Adrenal gland (tissue), 12 donors: ENCODE data around the gene ADARB2. TPM values are rescaled to one million over a fixed set of nuclear protein-coding genes. Genes with fewer than 3 reads are reported as not detected.

Experiments used
- DNase-seq, 7 donors: peaks; one replicate each; pipeline ENCODE4 v3.0.0-alpha.2; 2019 to 2020
- H3K27ac ChIP-seq, 5 donors: fragments of 200-600 bp; sonication (generic) in 4 of 5; 1 replicate in 3 of 5; 2 replicates in 2 of 5; pipeline versions ENCODE4 v1.5.1 to v1.8.0; 2016 to 2020; ENCODE audit warnings: mild to moderate bottlenecking in 1 of 5
- H3K27me3 ChIP-seq: fragments of 200-600 bp; 2 replicates; pipeline ENCODE4 v1.8.0; 2021
- H3K36me3 ChIP-seq, 2 donors: fragments of 200-600 bp; replicated peaks in 1 of 2; 1 replicate in 1 of 2; 2 replicates in 1 of 2; pipeline versions ENCODE4 v1.5.1 to v1.8.0; 2018 to 2022
- H3K4me1 ChIP-seq, 2 donors: fragments of 200-600 bp; replicated peaks in 1 of 2; 1 replicate in 1 of 2; 2 replicates in 1 of 2; pipeline versions ENCODE4 v1.5.1 to v1.8.0; 2018 to 2021
- H3K4me3 ChIP-seq, 4 donors: fragments of 200-600 bp; sonication (generic) in 3 of 4; one replicate each; pipeline ENCODE4 v1.5.1; 2016 to 2018
- H3K9me3 ChIP-seq, 3 donors: fragments of 200-600 bp; sonication (generic) in 1 of 3; replicated peaks in 1 of 3; 1 replicate in 2 of 3; 2 replicates in 1 of 3; pipeline versions ENCODE4 v1.5.1 to v1.8.0; 2016 to 2021
- CTCF ChIP-seq, 6 experiments: fragments of 450-650 bp in 4 of 6; fragments of 200-600 bp in 2 of 6; sonication (generic) in 1 of 6; IDR thresholded peaks; 1 replicate in 5 of 6; 2 replicates in 1 of 6; pipeline versions ENCODE4 v1.5.1 to v1.8.0; 2016 to 2021; ENCODE audit warnings: antibody characterized with exemption in 6 of 6, mild to moderate bottlenecking in 2 of 6, moderate library complexity in 1 of 6
- POLR2A ChIP-seq, 2 donors: fragments of 450-650 bp; IDR thresholded peaks; one replicate each; pipeline ENCODE4 v1.6.1; 2017; ENCODE audit warnings: antibody characterized with exemption in 2 of 2, mild to moderate bottlenecking in 2 of 2, moderate library complexity in 1 of 2
- WGBS, 4 donors: extraction: QIAGEN DNeasy Blood & Tissue Kit in 2 of 4; methylation state at CpG; one replicate each; pipeline versions ENCODE4 v1.1.5 to v1.1.7; 2013 to 2017; 5-methylcytosine and 5-hydroxymethylcytosine counted together
- intact Hi-C, 2 donors: fragments of 100-400 bp; cut with DNase I; formaldehyde crosslinking; loops; one replicate each; pipeline versions ENCODE4 v1.14.1 to v1.15.0; 2022 to 2023
- polyA plus RNA-seq, 3 donors: library from polyadenylated mRNA; stranded (reverse); fragments of 200-250 nt in 2 of 3; fragments of 350-450 nt in 1 of 3; fragmentation: Illumina TruSeq in 1 of 3; extraction: RNeasy Lipid Tissue Mini Kit (QIAGEN cat#74804) in 1 of 3; gene quantifications; one replicate each; pipeline ENCODE4 v1.2.3, GENCODE V29; 2013 to 2014
- total RNA-seq, 9 donors: library from RNA; depleted of rRNA in 4 of 9; stranded (reverse); fragments of >200 nt in 4 of 9; fragments of 120-200 nt in 1 of 9; fragmentation: NEBNext Ultra II Directional in 1 of 9; extraction: Animal tissue kit (Norgen Biotek cat#: 25700) in 1 of 9; gene quantifications; one replicate each; pipeline versions ENCODE4 v1.1.0 to v1.2.4, GENCODE V29; 2013 to 2023
- donor health status: healthy with polysubstance abuse.
- donor health status: Bipolar disorder and iron deficiency.
- donor health status: DM: yes; HTN: yes; CAD: no.
- donor health status: DM: no; HTN: no; CAD: no.
- donor health status: DM: no; HTN: no; CAD: no.
- donor health status: DM: yes; HTN: yes; CAD: no.

ADARB2 gene
- total and polyA plus RNA-seq, 12 donors = 0.14 to 3.1 (median 0.91) TPM

- Histone ChIP-seq H3K4me3 (no peak overlapping the region), H3K36me3 (no peaks in the 10 kb centered on the region), H3K27ac (no peak overlapping the region), H3K27me3 (no peaks in the 10 kb centered on the region), H3K4me1 (no peaks in the 10 kb centered on the region), H3K9me3 (no peaks in the 10 kb centered on the region)
- TF ChIP-seq CTCF (IDR thresholded peaks at IDR 0.05) (no peak), POLR2A (IDR thresholded peaks at IDR 0.05) (no peak)
- intact Hi-C loops = no loop called here
- 71 to 84% (median 78%) methylated on average over 7 of the region's 7 CpGs for WGBS, 4 donors
- DNase-seq = no peak
These were observed 425.6 kb downstream of the ADARB2 start for GRCh38 chr10:1311726-1312125.

GRCh38 chr10:1310271-1310789 is 427.0 kb downstream of the ADARB2 start:
- no peaks in the 10 kb centered on the region for H3K36me3 ChIP-seq
- 49 to 62% (median 59%) methylated on average over 9 of the region's 9 CpGs for WGBS, 4 donors
- intact Hi-C loops = no loop called here
- no peak overlapping the region for H3K27ac ChIP-seq
- no peak for TF ChIP-seq POLR2A (IDR thresholded peaks at IDR 0.05)
- TF ChIP-seq CTCF (IDR thresholded peaks at IDR 0.05) = no peak
- no peaks in the 10 kb centered on the region for H3K9me3 ChIP-seq
- no peak for DNase-seq
- no peaks in the 10 kb centered on the region for H3K27me3 ChIP-seq
- H3K4me3 ChIP-seq = no peak overlapping the region
- H3K4me1 ChIP-seq = no peaks in the 10 kb centered on the region

GRCh38 chr10:1309617-1310270 is 427.6 kb downstream of the ADARB2 start:
- DNase-seq = no peak
- no peaks in the 10 kb centered on the region for H3K27me3 ChIP-seq
- no peaks in the 10 kb centered on the region for H3K9me3 ChIP-seq
- H3K27ac ChIP-seq = no peak overlapping the region
- TF ChIP-seq CTCF (IDR thresholded peaks at IDR 0.05) = no peak
- no peak for TF ChIP-seq POLR2A (IDR thresholded peaks at IDR 0.05)
- H3K4me1 ChIP-seq = no peaks in the 10 kb centered on the region
- no peaks in the 10 kb centered on the region for H3K36me3 ChIP-seq
- intact Hi-C loops = no loop called here
- no peak overlapping the region for H3K4me3 ChIP-seq
- 67 to 72% (median 70%) methylated on average over 7 of the region's 7 CpGs for WGBS, 4 donors

GRCh38 chr10:1308962-1309616 is 428.2 kb downstream of the ADARB2 start:
- no peaks in the 10 kb centered on the region for H3K9me3 ChIP-seq
- H3K4me1 ChIP-seq = no peaks in the 10 kb centered on the region
- intact Hi-C loops = no loop called here
- no peak for DNase-seq
- TF ChIP-seq CTCF (IDR thresholded peaks at IDR 0.05) (no peak), POLR2A (IDR thresholded peaks at IDR 0.05) (no peak)
- no peaks in the 10 kb centered on the region for H3K27me3 ChIP-seq
- no peak overlapping the region for H3K27ac ChIP-seq
- H3K36me3 ChIP-seq = no peaks in the 10 kb centered on the region
- 62 to 83% (median 76%) methylated on average over 3 to 8 of the region's 8 CpGs for WGBS, 4 donors
- H3K4me3 ChIP-seq = no peak overlapping the region
